Lung (tissue), 12 donors: ENCODE measurements around the gene TTC28. TPM values are rescaled to one million over a fixed set of nuclear protein-coding genes. Genes with fewer than 3 reads are reported as not detected.

Experiments
- ATAC-seq: fragments of 200-7000 bp; cut with Tn5 transposase; one replicate; pipeline ENCODE4 v1.9.1; 2020; ENCODE audit warnings: moderate number of reproducible peaks; ENCODE audit not compliant: insufficient read depth, low FRiP score
- DNase-seq, 3 donors: peaks; one replicate each; pipeline ENCODE4 v3.0.0-alpha.2; 2013 to 2017
- H3K27ac ChIP-seq, 2 donors: one replicate each; pipeline ENCODE4 v1.5.1; 2013; ENCODE audit warnings: mild to moderate bottlenecking in 2 of 2, moderate library complexity in 2 of 2, control low read depth in 1 of 2, inconsistent platforms in 1 of 2, low read depth in 1 of 2, low read length in 1 of 2
- H3K27me3 ChIP-seq, 3 donors: one replicate each; pipeline ENCODE4 v1.5.1; 2013; ENCODE audit warnings: low read length in 2 of 3; ENCODE audit not compliant: control insufficient read depth in 3 of 3, insufficient read depth in 3 of 3
- H3K36me3 ChIP-seq, 4 donors: one replicate each; pipeline ENCODE4 v1.5.1; 2013; ENCODE audit warnings: low read length in 4 of 4, mild to moderate bottlenecking in 1 of 4, moderate library complexity in 1 of 4; ENCODE audit not compliant: control insufficient read depth in 4 of 4, insufficient read depth in 4 of 4
- H3K4me1 ChIP-seq, 5 donors: one replicate each; pipeline ENCODE4 v1.5.1; 2013; ENCODE audit warnings: low read length in 5 of 5, mild to moderate bottlenecking in 2 of 5, moderate library complexity in 1 of 5; ENCODE audit not compliant: control insufficient read depth in 5 of 5, insufficient read depth in 5 of 5
- H3K4me3 ChIP-seq: one replicate; pipeline ENCODE4 v1.5.1; 2013; ENCODE audit warnings: mild to moderate bottlenecking, control low read depth, moderate library complexity
- H3K9ac ChIP-seq, 2 donors: one replicate each; pipeline ENCODE4 v1.5.1; 2013; ENCODE audit warnings: low read length in 2 of 2, control low read depth in 1 of 2; ENCODE audit not compliant: insufficient read depth in 1 of 2
- H3K9me3 ChIP-seq, 4 donors: one replicate each; pipeline ENCODE4 v1.5.1; 2013; ENCODE audit warnings: low read length in 3 of 4, mild to moderate bottlenecking in 1 of 4, moderate library complexity in 1 of 4; ENCODE audit not compliant: control insufficient read depth in 4 of 4, insufficient read depth in 3 of 4
- CTCF ChIP-seq: IDR thresholded peaks from 2 replicates; pipeline ENCODE4 v1.5.1; 2012; ENCODE audit warnings: mild to moderate bottlenecking; ENCODE audit errors: control extremely low read depth, extremely low read depth
- WGBS, 2 donors: extraction: QIAGEN DNeasy Blood & Tissue Kit; methylation state at CpG; one replicate each; pipeline ENCODE4 v1.1.7; 2013; 5-methylcytosine and 5-hydroxymethylcytosine counted together
- polyA plus RNA-seq, 2 donors: library from polyadenylated mRNA; stranded (reverse); fragments of 200-250 nt; gene quantifications; one replicate each; pipeline ENCODE4 v1.2.1, GENCODE V29; 2013
- total RNA-seq, 2 donors: library from RNA; depleted of rRNA in 1 of 2; stranded (reverse); fragments of >200 nt in 1 of 2; gene quantifications; one replicate each; pipeline ENCODE4 v1.2.1, GENCODE V29; 2014 to 2021
- donor health status: control.
- donor health status: control.
- donor health status: Bipolar disorder and iron deficiency.
- donor health status: healthy.
- donor health status: DM: yes; HTN: yes; CAD: no.

Gene TTC28
- total and polyA plus RNA-seq, 4 donors = 4.7 to 72.2 (median 24.8) TPM

- 32 to 42% methylated on average over 4 of the region's 4 CpGs for WGBS, 2 donors
- peak in 2 of 3 donors; percentile 82 for DNase-seq
- Histone ChIP-seq H3K27me3 (no peaks in the 10 kb centered on the region), H3K9ac (no peak overlapping the region), H3K4me3 (no peak overlapping the region), H3K36me3 (no peaks in the 10 kb centered on the region), H3K4me1 (peaks cover 0 to 17% (median 0%) of the 10 kb centered on the region in 5 donors), H3K27ac (no peak overlapping the region), H3K9me3 (no peaks in the 10 kb centered on the region)
- peak; percentile 67 for TF ChIP-seq CTCF
- peak; percentile 79 for ATAC-seq
These were observed 84.7 kb downstream of the TTC28 start for GRCh38 chr22:28594797-28595462.

- ATAC-seq = no peak
- Histone ChIP-seq H3K4me1 (peaks cover 0 to 14% (median 0%) of the 10 kb centered on the region in 5 donors), H3K27me3 (no peaks in the 10 kb centered on the region), H3K36me3 (no peaks in the 10 kb centered on the region), H3K27ac (no peak overlapping the region), H3K9me3 (no peaks in the 10 kb centered on the region), H3K9ac (no peak overlapping the region), H3K4me3 (no peak overlapping the region)
- DNase-seq = no peak
- TF ChIP-seq CTCF = no peak
- WGBS, 2 donors = 60 to 75% methylated on average over 2 of the region's 2 CpGs
These were observed 85.4 kb downstream of the TTC28 start for GRCh38 chr22:28594076-28594796.

- no peak for TF ChIP-seq CTCF
- H3K4me3 ChIP-seq = no peak overlapping the region
- H3K36me3 ChIP-seq = no peaks in the 10 kb centered on the region
- ATAC-seq = no peak
- H3K27me3 ChIP-seq = no peaks in the 10 kb centered on the region
- H3K9me3 ChIP-seq = no peaks in the 10 kb centered on the region
- 93 to 97% methylated on average over 3 of the region's 3 CpGs for WGBS, 2 donors
- H3K27ac ChIP-seq = no peak overlapping the region
- H3K4me1 ChIP-seq = peaks cover 0 to 11% (median 0%) of the 10 kb centered on the region in 5 donors
- DNase-seq = no peak
- no peak overlapping the region for H3K9ac ChIP-seq
These were observed 86.3 kb downstream of the TTC28 start for GRCh38 chr22:28593299-28593698.
